ENCODE measurements around the gene CENPM.

Gene CENPM

GRCh38 chr22:41912338-41913039, 34.5 kb downstream of the CENPM start:
- no peak for DNase-seq

DNA sequence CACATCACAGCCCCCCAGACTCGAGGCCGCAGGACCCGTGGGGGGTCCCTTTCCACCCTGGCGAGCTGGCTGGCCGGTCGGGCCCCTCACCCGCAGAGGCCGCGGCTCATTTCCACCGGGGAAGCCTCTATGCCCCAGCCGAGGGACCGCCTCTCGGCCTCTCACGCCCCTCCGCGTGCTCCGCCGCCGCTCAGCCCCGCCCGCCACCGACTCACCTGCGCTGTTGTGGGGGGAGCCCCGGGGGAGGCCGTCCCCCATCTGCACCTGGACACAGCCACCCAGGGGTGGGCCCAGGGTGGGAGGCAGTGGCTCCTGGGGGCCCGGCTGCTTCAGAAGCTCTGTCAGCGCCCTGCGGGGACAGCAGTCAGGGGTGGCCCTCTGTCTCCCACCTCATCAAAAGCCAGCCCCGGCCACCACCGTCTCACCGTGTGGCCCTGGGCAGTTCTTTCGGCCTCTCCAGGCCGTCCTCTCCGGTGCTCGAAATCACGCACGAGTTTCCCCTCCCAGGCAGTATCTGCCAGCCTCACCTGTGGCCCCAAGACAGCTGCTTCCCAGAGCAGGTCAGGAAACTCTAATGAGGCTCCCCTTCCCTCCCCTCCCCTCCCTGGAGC, 35.8 kb downstream of the CENPM start:
- DNase-seq, result no peak

- no peak for DNase-seq
Observed at GRCh38 chr22:41910050-41911000, 36.6 kb downstream of the CENPM start.

DNA sequence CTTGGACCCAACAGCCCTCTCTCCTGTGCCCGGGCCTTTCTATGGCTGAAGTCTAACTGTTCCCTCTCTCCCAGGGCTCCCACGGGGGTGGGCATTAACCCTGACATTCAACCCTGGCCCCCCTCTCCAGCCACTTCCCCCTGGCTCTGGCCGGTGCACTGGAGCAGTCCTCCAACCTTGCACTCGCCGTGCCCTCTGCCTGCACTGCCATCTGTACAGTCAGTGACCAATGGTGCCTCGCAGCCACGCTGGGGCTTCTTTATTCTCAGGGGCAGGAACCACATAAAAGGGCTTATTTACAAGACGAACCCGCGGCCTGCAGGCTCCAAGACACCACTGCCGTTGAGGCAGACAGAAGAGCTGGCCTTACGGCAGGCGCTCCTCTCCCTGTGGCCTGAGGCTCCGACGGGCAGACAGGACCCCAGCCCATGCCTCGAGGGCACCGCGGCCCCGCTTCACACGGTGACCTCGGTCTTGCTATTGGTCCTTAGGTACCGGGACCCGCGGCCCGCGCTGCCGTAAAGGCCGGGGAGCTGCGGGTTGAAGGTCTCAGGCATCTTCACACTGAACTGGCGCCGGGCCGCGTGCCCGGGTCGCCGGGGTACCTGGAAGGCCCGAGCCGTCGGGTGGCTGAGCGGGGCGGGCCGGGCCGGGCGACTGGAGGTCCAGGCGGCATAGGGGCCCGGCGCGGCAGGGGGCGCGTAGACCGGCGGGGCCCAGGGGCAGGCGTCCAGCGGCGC, 37.5 kb downstream of the CENPM start:
- no peak for DNase-seq

DNA sequence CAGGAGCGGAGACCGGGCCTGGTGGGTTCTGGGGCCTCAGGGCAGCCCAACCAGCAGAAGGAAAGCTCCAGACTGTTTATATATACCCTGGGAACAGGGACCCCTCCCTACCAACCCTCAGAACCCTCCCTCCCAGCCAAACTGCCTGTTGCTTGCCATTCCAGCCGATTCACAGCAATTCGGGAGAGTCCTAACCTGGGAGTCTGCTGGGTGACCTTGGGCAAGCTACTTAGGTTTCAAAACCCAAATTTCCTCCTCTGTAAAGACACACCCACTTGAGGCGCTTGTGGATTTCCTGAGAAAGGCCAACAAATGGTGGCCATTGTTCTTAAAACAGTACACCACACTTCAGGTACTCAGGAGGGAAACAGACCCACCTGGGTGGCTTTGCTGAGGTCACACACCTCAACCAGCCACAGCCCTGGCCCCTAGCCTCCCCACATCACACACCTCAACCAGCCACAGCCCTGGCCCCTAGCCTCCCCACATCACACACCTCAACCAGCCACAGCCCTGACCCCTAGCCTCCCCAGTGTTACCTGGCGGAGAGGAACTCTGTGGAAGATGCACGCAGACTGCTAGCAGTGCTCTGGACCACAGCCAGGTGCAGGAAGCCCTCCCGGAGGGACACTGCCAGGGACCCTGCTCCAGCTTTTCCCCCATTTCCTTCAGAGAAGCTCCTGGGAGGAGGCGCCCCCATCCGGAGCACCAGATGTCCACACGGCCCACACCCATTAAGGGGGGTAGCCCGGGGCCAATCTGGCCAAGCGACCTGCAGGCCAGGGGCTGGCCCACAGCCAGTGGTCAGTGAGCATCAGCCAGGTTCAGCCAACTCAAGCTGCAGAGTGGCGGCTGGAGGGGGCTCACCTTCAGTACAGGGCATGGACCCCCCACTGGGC, 38.3 kb downstream of the CENPM start:
- no peak for DNase-seq

- no peak for DNase-seq
Observed at GRCh38 chr22:41907436-41908401, 39.2 kb downstream of the CENPM start.

DNA sequence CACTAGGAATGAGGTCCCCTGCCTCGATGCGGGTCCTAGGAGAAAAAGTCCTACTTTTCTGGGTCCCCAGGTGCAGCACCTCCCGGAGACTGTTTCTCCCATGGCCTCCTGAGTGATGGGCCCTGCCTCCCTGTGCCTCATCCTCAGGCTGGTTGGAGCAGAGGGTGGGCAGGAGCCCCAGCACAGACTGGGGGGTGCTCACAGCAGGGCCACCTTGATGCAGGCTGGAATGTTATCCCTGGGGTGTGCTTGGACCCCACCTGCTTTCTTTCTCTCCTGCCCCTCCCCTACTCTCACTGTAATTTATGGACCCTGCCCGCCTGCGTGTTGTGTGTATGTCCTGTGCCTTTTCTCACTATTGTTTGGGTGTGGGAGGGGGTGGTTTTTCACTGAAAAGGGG, 40.1 kb downstream of the CENPM start:
- DNase-seq, result no peak

DNA sequence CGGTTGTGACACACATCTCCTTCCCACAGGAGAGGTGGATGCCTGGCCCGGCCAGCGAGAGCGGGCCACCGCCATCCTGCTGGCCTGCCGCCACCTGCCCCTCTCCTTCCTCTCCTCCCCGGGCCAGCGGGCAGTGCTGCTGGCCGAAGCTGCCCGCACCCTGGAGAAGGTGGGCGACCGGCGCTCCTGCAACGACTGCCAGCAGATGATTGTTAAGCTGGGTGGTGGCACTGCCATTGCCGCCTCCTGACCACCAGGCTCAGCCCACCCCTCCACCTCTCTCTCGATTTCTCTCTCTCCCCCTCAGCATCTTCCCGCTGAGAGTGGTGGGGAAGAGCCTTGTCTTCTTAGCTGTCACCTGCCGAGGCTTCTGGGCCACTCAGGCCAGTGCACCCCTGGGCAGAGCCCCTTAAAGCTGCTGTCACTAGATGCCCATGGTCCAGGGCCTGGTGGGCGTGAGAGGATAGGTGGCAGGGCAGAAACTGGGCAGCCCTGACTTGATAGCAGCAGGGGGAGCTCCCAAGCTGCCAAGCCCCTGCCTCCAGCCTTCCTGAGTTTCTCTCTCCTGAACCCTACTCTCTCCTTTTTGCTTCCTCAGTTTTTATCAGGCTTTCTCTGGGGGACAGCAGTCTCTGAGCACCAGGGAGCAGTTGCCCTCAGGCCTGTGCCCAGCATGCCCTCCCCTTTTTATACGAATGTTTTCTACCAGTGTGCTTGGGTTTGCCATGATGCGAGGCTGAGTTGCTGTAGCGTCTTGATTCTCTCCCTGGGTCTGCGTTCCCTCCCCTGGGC, 41.3 kb downstream of the CENPM start:
- DNase-seq, result no peak

DNA sequence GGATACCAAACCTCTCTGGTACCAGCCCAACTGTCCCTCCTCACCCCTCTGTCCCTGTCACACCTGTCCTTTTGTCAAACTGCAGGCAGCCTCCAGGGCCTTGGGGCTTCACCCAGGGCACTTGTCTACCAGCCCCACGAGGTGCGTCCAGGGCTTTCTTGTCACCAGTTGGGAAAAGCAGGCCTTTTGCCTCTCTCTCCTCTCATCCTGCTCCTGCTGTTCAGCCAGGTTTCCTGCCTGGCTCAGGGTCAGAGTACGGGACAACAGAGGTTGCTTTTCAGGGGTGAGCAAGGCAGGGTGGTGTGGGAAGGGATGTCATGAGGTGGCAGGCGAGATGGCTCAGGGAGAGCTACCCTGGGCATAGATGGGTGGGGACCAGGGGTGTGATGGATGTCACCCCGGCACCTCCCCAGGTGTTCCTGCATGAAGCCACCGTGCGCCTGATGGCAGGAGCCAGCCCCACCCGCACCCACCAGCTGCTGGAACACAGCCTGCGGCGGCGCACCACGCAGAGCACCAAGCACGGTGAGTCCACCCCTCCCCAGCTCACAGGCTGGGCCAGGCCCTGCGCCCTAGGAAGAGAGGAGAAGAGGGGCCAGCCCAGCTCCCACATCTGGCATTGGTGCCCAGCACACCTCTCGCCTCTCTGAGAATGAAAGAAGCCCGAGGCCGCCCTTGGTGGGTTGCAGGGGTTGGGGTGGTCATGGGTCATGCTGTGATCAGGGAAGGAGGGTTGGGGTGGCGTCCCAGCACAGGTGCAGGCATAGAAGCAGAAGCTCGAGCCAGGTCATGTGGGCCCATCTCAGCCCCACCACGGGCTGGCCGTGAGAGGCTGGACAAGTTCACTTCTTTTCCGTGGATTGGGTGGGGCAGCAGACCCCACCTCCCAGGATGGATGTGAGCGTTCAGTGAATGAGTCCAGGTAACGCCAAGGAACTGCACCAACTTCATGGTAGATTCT, 42.2 kb downstream of the CENPM start:
- DNase-seq, result no peak

- no peak for DNase-seq
Observed at GRCh38 chr22:41902932-41903421, 44.0 kb downstream of the CENPM start.

GRCh38 chr22:41902016-41902415, 44.9 kb downstream of the CENPM start:
- no peak for DNase-seq

DNA sequence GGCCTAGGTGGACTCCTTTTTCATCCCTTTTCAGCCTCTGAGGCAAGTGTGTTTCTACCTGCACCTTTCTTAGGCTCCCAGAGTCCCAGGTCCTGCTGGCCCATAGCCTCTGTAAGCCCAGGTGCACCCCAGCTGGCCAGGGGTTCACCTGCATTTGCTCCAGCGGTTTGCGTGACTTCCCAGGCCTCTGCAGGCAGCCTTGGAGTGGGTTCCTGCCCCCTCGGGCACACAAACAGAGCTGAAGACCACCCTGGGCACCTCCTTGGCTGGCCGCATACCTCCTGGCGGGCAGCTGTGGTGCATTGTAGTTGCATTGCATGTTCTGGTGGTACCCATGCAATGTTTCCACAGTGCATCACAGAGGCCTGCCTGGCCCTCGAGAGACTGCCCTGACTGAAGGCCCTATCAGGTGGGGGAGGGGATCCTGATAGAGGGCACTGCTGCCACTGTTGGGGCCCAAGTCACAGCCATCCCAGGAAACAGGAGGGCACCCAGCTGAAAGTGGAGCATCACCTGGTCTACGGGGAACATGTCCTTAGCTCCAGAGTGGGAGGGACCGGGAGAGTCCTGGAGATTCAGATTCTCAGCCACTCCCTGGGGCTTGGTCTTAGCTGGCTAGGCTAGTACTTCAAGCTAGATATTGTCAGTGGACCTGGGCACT, 46.2 kb downstream of the CENPM start:
- DNase-seq, result no peak

DNA sequence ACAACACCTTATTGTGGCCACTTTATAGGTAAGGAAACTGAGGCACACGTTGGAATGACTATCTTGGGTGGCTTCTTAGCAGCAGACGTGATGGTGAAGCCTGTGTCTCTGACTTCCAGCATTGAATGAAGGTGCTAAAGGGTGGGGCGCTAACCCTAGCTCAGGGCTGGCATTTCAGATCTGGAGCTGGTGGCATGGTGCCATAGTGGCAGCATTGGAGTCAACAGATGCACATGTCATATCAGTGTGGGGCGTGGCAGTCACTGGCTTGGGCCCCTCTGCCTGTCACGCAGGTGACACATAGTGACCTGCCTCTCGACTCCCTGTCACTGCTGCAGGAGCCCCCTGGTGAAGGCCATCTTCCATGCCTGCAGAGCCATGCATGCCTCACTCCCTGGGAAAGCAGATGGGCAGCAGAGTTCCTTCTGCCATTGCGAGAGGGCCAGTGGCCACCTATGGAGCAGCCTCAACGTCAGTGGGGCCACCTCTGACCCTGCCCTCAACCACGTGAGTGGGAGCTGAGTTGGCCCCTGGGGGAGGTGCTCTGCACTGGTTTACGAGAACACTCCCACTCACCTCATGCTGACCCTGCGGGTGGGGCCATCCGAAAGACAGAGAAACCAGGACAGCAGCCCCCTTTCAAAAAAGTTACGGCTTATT, 46.8 kb downstream of the CENPM start:
- DNase-seq, result no peak

- DNase-seq, result no peak
Observed at GRCh38 chr22:41899110-41899509, 47.8 kb downstream of the CENPM start.

DNA sequence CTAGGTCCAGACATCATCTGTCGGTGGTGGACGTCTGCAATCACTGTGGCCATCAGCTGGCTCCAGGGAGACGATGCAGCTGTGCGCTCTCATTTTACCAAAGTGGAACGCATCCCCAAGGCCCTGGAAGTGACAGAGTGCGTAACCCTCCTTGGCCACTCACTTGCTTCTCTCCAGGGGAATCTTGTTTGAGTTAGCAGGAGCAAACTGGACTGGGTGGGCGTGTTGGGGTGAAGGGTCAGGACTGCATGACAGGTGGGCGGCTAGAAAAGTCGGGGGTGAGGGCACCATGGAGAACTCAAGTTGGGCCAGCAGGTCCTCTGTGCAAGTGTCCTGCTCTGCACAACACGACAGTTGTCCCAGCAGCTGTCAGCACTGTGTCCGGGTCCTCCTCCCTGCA, 48.3 kb downstream of the CENPM start:
- no peak for DNase-seq

- no peak for DNase-seq
Observed at GRCh38 chr22:41893591-41894375, 53.2 kb downstream of the CENPM start.
